GM18526 (cell line): ENCODE data around the gene LCTL.

Source experiments
- POLR2A ChIP-seq: IDR thresholded peaks from 3 replicates; pipeline ENCODE4 v1.6.1; 2011; ENCODE audit not compliant: insufficient read length; ENCODE audit errors: extremely low read depth

The LCTL gene

DNA sequence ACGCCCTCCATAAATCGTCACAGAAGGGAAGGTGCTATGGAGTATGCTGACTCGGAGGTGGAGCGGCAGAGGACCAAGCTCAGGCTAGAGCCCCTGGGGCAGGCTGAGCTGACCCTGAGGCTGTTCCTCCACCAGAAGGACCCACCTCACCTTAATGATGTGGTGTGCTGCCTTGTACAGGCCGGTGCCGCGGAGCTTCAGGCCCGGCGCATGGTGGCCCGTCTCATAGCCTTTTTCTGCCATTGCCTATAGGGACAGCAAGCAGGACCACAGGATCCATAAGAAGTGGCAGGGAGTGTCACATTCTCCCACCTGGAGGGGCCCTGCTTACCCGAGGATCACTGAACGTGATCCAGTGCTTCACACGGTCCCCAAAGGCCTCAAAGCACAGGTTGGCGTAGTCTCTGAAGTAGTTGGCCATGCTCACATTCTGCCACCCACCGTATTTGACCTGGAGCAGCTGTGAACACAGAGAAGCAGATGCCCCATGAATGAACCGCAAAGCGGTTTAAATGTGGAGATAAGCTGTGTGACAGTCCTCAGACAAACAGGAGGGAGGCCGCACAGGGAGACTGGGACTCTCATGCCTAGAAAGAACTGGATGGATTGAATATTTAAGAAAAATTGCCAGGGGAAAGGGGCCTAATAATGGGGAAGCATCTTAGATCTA is 4.8 kb downstream of the LCTL start:
- TF ChIP-seq POLR2A = no peak

DNA sequence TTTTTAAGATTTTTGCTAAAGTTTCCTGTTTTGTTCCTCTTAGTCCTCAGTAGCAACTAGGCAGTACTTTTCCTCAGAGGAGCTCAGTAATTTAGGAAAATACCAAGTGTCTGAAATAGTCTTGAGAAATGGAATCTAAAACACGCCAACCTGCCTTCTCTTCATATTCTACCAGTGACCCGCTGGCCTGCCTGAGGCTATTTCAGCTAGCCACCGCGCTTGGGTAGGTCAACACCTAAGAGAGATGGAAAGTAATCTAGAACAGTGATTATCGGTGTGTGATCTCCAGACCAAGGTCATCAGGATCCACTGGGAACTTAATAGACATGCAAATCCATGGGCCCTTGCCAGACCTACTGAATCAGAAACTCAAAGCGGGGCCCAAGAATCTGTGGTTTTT is 7.5 kb downstream of the LCTL start:
- TF ChIP-seq POLR2A = no peak

DNA sequence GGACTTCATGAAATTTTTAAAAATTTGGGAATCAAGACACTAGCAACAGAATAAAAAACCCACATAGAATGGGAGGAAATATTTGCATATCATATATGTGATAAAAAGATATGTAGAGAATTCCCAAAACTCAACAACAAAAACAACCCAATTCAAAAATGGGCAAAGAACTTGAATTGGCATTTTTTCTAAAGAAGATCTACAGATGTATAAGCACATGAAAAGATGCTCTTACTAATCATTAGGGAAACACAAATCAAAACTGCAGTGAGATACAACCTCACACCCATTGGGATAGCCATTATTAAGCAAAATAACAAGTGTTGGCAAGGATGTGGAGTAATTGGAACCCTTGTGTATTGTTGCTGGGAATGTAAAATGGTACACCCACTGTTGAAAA is 10.1 kb downstream of the LCTL start:
- no peak for TF ChIP-seq POLR2A

DNA sequence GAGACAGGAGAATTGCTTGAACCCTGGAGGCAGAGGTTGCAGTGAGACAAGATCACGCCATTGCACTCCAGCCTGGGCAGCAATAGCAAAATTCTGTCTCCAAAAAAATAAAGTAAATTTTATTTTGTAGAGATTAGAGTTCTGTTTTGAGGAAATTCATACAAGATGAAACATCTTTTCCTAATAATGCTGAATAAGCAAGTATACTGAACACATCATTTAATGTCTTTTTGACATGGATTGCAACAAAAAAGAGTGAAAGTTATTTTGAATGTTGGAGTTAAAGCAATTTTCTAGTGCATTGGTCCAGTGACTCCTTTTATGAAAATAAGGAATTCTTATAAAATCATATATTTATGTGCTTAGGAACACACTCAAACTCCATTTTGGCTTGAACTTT is 20.5 kb downstream of the LCTL start:
- TF ChIP-seq POLR2A = no peak

DNA sequence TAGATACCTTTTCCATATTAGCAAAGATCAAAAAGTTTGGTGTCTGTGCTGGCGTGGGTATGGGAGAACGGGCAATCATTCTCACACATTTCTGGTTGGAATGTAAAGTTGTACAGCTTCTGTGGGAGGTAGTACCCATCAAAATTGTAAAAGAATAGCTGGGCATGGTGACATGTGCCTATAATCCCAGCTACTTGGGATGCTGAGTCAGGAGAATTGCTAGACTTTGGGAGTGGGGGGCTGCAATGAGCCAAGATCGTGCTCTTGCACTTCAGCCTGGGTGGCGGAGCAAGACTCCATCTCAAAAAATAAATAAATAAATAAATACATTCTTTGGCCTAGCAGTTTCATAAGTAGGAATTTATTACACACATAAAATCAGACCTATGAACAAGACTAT is 22.9 kb downstream of the LCTL start:
- TF ChIP-seq POLR2A = no peak

DNA sequence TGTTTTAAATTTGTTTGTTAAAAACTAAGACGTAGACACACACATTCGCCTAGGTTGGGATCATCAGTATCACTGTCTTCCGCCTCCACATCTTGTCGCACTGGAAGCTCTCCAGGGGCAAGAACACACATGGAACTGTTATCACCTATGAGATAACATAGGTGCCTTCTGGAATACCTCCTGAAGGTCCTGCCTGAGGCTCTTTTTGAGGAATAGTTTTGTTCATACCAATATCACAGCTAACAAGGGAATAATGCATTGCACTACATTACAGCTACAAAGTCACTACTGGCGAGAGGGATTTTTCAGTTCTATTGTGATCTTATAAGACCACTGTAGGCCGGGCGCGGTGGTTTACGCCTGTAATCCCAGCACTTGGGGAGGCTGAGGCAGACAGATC is 30.7 kb downstream of the LCTL start:
- TF ChIP-seq POLR2A = no peak

DNA sequence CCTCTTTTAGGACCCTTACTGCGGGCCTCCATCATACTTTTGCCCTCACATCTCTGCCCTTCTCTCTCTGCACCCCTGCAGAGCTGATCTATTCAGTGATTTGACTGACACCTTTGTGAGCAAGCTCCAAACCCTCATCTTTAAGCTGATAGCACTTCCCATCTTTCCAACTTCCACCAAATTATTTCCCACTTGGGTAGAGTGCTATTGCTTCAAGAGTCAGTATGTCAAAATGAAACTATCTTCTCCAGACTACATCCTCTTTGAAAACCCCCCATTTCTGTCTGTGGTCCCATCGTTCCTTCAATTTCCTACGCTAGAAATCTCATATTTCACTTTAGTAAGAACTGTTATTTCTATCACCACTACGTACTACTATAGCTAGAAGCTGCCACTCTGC is 41.0 kb downstream of the LCTL start:
- TF ChIP-seq POLR2A = no peak

DNA sequence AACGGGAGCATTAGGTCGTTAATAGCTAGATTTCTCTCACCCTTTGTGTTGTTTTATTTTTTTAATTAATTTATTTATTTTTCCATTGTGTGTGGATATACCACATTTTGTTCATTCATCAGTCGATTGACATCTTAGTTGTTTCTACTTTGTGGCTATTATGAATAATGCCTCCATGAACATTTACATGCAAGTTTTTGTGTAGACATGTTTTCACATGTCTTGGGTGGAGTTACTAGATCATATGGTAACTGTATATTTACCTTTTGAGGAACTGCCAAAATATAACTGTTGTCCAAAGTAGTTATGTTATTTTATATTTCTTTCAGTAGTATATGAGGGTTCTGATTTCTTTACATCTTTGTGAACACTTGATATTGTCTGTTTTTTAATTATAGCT is 41.9 kb downstream of the LCTL start:
- TF ChIP-seq POLR2A = no peak

DNA sequence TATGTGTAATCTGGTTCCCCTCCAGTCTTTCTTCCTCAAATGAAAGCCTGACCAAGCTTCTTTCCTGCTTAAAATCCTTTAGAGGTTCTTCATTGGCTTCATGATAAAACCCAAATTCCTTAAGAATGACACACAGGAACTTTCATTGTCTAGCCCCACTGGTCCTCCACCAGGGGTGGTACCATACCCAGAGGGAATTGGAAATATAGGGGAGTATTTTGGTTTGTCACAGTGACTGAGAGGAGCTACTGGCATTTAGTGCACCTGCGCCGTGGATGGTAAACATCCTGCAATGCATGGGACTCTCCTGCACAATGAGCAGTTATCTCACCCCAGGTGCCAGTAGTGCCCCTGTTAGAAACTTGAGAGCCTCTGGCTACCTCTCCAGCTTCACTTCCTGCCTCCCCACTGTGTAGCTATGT is 49.9 kb downstream of the LCTL start:
- no peak for TF ChIP-seq POLR2A

DNA sequence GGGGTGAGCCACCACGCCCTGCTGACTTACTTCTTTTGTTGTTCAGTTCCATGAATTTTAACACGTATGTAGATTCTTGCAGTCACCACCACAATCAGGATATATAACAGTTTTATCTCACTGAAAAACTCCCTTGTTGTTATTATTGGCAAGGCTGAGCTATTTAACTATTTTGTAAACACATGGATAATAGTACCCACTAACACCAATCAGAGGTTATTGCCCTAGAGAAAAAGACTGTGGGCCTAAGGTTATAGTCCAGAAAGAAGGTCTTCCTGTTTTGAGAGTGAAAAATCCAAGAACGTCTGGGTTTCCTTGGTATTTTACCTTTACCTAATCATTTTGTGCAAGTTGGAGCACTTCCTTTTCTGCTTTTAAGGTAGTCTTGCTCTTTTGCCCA is 51.2 kb downstream of the LCTL start:
- no peak for TF ChIP-seq POLR2A

DNA sequence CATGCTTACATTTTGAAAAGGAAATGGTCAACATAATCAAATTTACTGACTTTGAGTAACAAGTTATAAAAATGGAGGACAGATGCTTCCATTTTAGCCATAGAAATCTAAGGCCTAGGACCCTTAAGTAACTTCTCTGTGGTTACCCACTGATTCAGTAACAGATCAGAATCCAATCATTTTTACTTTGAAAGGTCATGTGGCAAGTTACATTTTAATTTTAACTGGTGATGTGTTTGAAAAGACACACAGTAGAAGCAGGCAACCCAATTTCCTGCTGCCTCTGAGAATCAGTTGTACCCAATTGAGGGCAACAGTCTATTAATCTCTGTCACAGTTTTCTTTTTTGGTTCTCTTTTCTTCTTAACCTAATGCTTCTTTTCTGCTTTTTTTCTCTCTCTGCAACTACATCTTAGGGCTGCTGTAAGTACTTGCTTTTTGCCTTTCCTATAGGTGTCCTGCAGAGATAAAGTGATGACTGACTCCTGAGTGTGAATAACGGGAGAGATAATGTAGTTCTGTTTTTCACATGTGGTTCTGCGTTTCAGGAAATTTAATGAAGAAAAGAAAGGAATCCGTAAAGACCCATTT is 57.4 kb downstream of the LCTL start:
- no peak for TF ChIP-seq POLR2A

DNA sequence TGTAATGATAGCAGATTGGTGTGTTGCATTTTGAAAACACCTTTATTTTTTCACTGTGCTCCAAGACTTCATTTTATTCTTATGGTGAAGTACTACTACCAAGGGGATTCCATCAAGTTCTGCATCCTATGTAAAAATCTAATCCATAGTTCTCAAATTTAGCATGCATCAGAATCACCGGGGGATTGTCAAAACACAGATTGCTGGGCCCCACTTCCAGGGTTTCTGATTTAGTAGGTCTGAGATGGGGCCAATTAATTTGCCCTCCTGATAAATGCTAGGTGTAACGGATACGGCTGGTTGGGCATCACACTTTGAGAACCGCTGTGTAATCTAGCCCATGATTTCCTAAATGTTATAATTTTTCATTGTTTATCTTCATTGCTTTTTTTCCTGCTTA is 60.0 kb downstream of the LCTL start:
- no peak for TF ChIP-seq POLR2A

DNA sequence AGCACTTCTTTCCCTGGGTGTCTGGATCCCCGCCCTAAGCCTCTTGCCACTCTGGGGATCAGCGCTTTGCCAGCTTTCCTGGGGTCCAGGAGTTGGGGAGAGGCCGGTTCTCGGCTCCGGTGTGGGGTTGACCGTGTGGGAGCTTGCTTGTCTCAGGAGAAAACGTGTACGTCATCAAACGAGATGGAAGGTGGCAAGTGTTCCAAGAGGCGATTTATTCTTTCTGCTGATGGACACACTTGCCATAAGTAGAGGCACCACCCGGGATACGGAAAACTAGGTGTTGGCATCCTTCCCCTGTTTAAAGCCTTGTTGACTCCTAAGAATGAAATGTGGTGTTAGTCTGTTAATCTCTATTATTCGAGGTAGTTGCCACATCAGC is 60.4 kb downstream of the LCTL start:
- TF ChIP-seq POLR2A = no peak

DNA sequence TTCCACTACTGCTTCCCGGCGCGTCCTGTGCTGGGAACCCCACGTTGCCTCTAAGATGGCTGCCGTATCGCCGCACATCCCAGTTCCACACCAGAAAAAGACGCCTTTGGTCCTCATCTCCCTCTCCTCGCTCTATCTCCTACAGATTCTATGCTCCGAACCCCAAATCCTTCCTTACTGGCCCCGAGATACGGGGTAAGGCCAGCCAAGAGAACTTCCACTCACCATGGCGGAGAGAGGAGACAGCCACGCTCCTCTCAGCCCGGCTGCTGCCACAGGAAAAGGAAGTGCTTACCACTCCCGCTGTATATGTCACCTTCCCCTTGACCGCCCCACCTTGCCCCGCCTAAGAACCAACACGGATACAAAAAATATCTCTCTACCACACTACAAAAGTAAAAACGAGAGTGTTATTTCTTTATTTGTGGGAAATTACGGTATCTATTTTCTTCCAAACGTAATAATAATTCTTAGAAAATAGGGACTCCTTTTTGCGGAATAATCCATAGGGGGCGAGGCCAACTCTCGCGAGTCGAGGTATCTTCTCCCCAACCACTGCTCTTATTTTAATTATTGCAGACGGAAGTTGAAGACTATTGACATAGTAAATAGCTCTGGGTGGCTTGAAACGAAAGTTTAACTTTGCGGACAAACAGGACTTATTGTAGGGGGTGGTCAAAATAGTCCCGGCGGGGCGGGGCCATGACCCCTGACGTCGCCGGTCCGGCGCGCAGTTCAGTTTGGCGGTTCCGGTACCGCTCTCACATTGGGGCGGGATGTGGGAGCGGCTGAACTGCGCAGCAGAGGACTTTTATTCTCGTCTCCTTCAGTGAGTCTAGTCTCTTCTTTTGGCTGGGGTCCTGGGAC is 61.0 kb downstream of the LCTL start, which contains the start of the genes RPL4 and ZWILCH:
TSS of gene RPL4 (minus strand) at position 293 of the 867 bp plus-strand sequence. CDS start at position 228, 65 bp downstream.
TSS of gene ZWILCH (plus strand) at position 764 of the 867 bp plus-strand sequence. CDS start at position 777, 13 bp downstream.
- TF ChIP-seq POLR2A = peak; percentile 94

DNA sequence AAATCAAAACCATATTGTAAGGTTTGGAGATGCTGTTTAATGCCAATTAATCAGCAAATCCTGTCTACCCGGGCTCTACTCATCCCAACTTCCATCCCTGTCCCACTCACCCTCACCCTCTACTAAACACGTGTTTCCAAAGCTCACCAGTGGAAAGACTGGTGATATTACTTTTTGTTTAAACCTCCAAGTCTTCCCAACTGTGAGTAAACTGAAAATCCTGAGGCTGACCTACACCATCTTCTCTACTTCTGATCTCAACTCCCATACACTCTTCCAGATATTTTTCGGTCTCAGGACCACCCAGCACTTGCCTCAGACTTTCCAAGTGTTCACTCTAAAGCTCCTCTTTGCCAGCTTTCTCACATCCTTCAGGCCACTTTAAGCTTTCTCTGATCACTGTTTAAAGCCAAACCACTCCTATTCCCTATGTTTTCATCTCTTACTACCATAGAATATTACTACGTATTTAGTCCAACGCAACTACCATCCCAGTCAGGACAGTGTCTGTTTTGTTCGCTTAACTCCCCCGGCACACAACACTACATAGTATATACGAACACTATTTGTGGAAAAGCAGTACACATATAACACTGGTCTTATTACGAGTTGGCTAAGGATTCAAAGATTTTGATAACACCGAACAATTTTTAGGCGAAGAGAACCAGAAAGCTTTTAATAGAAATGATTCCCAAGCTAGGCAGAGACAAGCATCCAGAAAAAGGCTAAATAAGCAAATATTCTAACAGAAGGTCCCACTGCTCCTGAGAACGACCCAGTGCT is 61.8 kb downstream of the LCTL start:
- TF ChIP-seq POLR2A = no peak
